22Rv1 (cell line): Measurements from ENCODE around the gene AKR1A1.

Source experiments
- H3K27ac ChIP-seq: fragments of 450-650 bp; 2 replicates; pipeline ENCODE4 v1.5.1; 2017
- CTCF ChIP-seq: fragments of 450-650 bp; IDR thresholded peaks from 2 replicates; pipeline ENCODE4 v1.5.1; 2017; ENCODE audit warnings: mild to moderate bottlenecking
- ZFX ChIP-seq: fragments of 450-650 bp; IDR thresholded peaks from 2 replicates; pipeline ENCODE4 v1.6.1; 2017; ENCODE audit warnings: antibody characterized with exemption, borderline replicate concordance

The AKR1A1 gene

GRCh38 chr1:45545553-45546310, 4.9 kb upstream of the AKR1A1 start:
- TF ChIP-seq ZFX (no peak), CTCF (no peak)
- H3K27ac ChIP-seq, result no peak overlapping the region

DNA sequence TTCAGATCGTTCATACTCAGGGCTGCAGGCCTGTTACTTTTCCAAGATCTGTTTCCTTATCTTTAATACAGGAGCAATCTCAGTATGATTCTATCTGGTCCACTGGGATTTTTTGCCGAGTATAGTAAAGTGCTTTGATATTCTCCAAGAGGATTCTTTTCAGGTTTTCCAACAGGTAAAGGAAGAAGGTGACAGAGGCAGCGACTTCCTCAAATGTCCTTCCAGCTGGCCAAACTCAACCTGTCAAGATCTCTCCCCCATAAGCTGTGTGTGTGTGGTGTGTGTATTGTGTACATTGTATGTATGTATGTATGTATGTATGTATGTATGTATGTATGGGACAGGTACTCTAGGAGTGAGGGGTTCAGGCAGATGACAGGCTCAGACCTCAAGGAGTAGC, 1.1 kb downstream of the AKR1A1 start:
- TF ChIP-seq ZFX (no peak), CTCF (no peak)
- H3K27ac ChIP-seq, result peak overlapping the region; percentile 98

GRCh38 chr1:45552331-45552730, 1.7 kb downstream of the AKR1A1 start:
- no peak for TF ChIP-seq ZFX
- no peak for TF ChIP-seq CTCF

DNA sequence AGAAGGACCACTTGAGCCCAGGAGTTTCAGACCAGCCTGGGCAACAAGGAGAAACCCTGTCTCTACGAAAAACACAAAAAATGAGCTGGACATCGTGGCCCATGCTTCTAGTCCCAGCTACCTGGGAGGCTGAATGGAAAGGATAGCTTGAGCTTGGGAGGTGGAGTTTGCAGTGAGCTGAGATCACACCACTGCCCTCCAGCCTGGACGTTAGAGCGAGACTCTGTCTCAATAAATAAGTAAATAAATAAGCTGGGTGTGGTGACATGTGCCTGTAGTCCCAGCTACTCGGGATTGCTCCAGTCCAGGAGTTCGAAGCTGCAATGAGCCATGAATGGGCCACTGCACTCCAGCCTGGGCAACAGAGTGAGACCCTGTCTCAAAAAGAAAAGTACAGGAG, 3.6 kb downstream of the AKR1A1 start:
- peak overlapping the region; percentile 36; the same call in 1 of the 2 replicates for H3K27ac ChIP-seq

More at GRCh38 chr1:45552331-45552730, 1.7 kb downstream of the AKR1A1 start:
- 0 out of 2 replicates have a peak overlapping the region, but pooled peaks have one; percentile 98 for H3K27ac ChIP-seq

DNA sequence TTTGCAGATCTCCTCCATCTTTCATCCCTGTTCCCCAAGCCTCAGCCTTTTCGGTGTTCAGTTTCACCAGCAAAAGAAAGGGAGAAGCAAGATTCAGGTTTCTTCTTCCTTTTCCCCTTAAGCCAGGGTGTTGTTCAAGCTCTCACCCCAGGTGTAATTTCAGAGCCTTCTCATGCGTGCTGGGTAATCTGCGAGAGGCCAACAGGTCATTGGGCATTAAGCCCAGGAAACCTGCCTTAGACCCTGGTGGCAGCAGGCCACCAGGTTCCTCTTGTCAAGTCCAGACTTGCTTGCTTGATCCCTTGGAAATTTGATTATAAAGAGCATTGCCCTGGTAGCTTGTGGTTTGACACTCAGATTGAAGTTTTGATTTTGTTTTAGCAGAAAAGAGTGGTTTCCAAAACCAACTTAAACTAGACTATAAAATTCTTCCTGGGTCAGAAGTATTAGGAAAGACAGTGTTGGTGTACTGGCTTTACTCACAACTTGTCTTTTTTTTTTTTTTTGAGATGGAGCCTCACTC, 6.9 kb downstream of the AKR1A1 start:
- TF ChIP-seq CTCF (no peak), ZFX (no peak)
- H3K27ac ChIP-seq, result 0 out of 2 replicates have a peak overlapping the region, but pooled peaks have one; percentile 20

More for the DNA sequence above, 3.6 kb downstream of the AKR1A1 start:
- TF ChIP-seq ZFX, result no peak
- TF ChIP-seq CTCF, result no peak

DNA sequence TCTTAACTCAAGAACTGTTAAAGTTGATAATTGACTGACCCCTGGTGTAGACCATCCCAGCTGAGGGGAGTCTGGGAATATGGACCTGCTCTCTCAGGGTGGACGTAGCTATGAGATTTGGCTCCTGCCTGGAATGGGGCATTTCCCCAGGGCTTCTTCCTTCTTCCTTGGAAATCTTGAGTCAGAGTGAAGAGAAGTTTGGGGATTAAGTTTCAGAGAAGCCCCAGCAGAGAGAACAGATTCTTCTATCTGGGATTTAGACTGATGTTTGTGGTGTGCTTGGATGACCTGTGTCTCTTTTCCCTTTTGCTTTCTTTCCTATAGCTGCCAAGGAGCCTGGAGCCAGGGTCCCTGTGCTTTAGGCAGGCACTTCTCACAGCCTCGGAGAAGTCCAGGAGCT, 13.2 kb downstream of the AKR1A1 start:
- no peak overlapping the region for H3K27ac ChIP-seq
- TF ChIP-seq CTCF (no peak), ZFX (no peak)

GRCh38 chr1:45566722-45567121, 16.1 kb downstream of the AKR1A1 start:
- H3K27ac ChIP-seq, result no peak overlapping the region
- no peak for TF ChIP-seq CTCF
- no peak for TF ChIP-seq ZFX
